HG02870 (cell line): ENCODE data around the gene MIPOL1.
A peak's percentile ranks its signal among the peaks of the same experiment; 100 is the strongest.
"Not testable (repeated sequence)": the region's sequence is repeated elsewhere in the genome, so short reads cannot be mapped to it uniquely, and the experiment has no call there.

Experiments used
- ATAC-seq: cut with Tn5 transposase; IDR thresholded peaks from one replicate; pipeline ENCODE4 v1.9.1; 2021; ENCODE audit warnings: mild to moderate bottlenecking, moderate library complexity; ENCODE audit not compliant: unreplicated experiment

Gene MIPOL1

GRCh38 chr14:37230551-37231194 is 32.9 kb downstream of the MIPOL1 start:
- ATAC-seq, result peak; percentile 75

GRCh38 chr14:37232907-37233481 is 35.3 kb downstream of the MIPOL1 start:
- peak; percentile 55 for ATAC-seq

- no peak for ATAC-seq
These were observed 36.5 kb downstream of the MIPOL1 start for GRCh38 chr14:37234222-37234621.

- ATAC-seq, result not testable (repeated sequence)
These were observed 38.3 kb downstream of the MIPOL1 start for GRCh38 chr14:37236044-37236443.

GRCh38 chr14:37237094-37237493 is 39.4 kb downstream of the MIPOL1 start:
- no peak for ATAC-seq

GRCh38 chr14:37237735-37238200 is 40.0 kb downstream of the MIPOL1 start:
- no peak for ATAC-seq

- ATAC-seq, result no peak
These were observed 43.5 kb downstream of the MIPOL1 start for GRCh38 chr14:37241198-37241597.

- ATAC-seq, result no peak
These were observed 48.7 kb downstream of the MIPOL1 start for GRCh38 chr14:37246427-37246829.

- ATAC-seq, result no peak
These were observed 50.2 kb downstream of the MIPOL1 start for GRCh38 chr14:37247791-37248461.

- ATAC-seq, result no peak
These were observed 54.0 kb downstream of the MIPOL1 start for GRCh38 chr14:37251775-37252174.

- ATAC-seq, result no peak
These were observed 54.7 kb downstream of the MIPOL1 start for GRCh38 chr14:37252434-37252833.

- ATAC-seq, result no peak
These were observed 56.2 kb downstream of the MIPOL1 start for GRCh38 chr14:37253905-37254304.

- ATAC-seq, result no peak
These were observed 56.7 kb downstream of the MIPOL1 start for GRCh38 chr14:37254411-37254947.

GRCh38 chr14:37257501-37258070 is 59.8 kb downstream of the MIPOL1 start:
- ATAC-seq, result no peak

- ATAC-seq, result no peak
These were observed 64.9 kb downstream of the MIPOL1 start for GRCh38 chr14:37262649-37263048.

- no peak for ATAC-seq
These were observed 66.0 kb downstream of the MIPOL1 start for GRCh38 chr14:37263656-37264236.

GRCh38 chr14:37268788-37269187 is 71.1 kb downstream of the MIPOL1 start:
- no peak for ATAC-seq

- ATAC-seq, result no peak
These were observed 72.9 kb downstream of the MIPOL1 start for GRCh38 chr14:37270629-37271028.

GRCh38 chr14:37272569-37272968 is 74.8 kb downstream of the MIPOL1 start:
- no peak for ATAC-seq

GRCh38 chr14:37274652-37275051 is 76.9 kb downstream of the MIPOL1 start:
- no peak for ATAC-seq

GRCh38 chr14:37275963-37276362 is 78.2 kb downstream of the MIPOL1 start:
- no peak for ATAC-seq
